PC-9 (cell line): ENCODE measurements around the gene RAB3C. TPM values are rescaled to one million over a fixed set of nuclear protein-coding genes. Genes with fewer than 3 reads are reported as not detected.
"Not testable (repeated sequence)": the region's sequence is repeated elsewhere in the genome, so short reads cannot be mapped to it uniquely, and the experiment has no call there.

Experiments used
- BruUV-seq: library from RNA; stranded (reverse); fragments of 400-500 nt; replicated peaks from 2 replicates; lab custom pipeline; 2021; lab: Mats Ljungman, UMichigan
- CTCF ChIA-PET: fragments of 300-600 bp; sonication (Branson Sonifier 250); formaldehyde crosslinking; loops from one replicate; lab custom pipeline; 2022; ENCODE audit warnings: antibody characterized with exemption; lab: Charles Lee
- POLR2A ChIA-PET: fragments of 300-600 bp; sonication (Branson Sonifier 250); formaldehyde crosslinking; loops from one replicate; lab custom pipeline; 2022; ENCODE audit warnings: antibody characterized with exemption; ENCODE audit not compliant: unreplicated experiment; lab: Charles Lee
- DNase-seq, 2 experiments: peaks; one replicate each; pipeline versions ENCODE4 v3.0.0 to v3.0.0-alpha.2; 2015 to 2022; ENCODE audit warnings: mixed read lengths in 1 of 2
- H2AFZ ChIP-seq: fragments of 200-600 bp; sonication (generic); 2 replicates; pipeline ENCODE4 v1.8.1; 2017; ENCODE audit warnings: antibody characterized with exemption
- H3F3A ChIP-seq: fragments of 200-600 bp; sonication (generic); 2 replicates; pipeline ENCODE4 v1.8.1; 2017; ENCODE audit warnings: antibody characterized with exemption, mild to moderate bottlenecking, low read depth; ENCODE audit not compliant: insufficient read depth
- H3K27ac ChIP-seq: fragments of 200-600 bp; sonication (generic); 2 replicates; pipeline ENCODE4 v1.6.1; 2016; ENCODE audit warnings: mixed run types
- H3K27me3 ChIP-seq: fragments of 200-600 bp; sonication (generic); 2 replicates; pipeline ENCODE4 v1.6.1; 2016; ENCODE audit warnings: low read depth, mixed run types; ENCODE audit not compliant: insufficient read depth
- H3K36me3 ChIP-seq: fragments of 200-600 bp; sonication (generic); 2 replicates; pipeline ENCODE4 v1.6.1; 2016; ENCODE audit warnings: low read depth, mixed run types
- H3K4me1 ChIP-seq: fragments of 200-600 bp; sonication (generic); replicated peaks from 2 replicates; pipeline ENCODE4 v1.6.1; 2016; ENCODE audit warnings: mixed run types; ENCODE audit not compliant: insufficient read depth
- H3K4me2 ChIP-seq: fragments of 200-600 bp; sonication (generic); 2 replicates; pipeline ENCODE4 v1.6.1; 2017; ENCODE audit warnings: mixed run types
- H3K4me3 ChIP-seq: fragments of 200-600 bp; sonication (generic); 2 replicates; pipeline ENCODE4 v1.6.1; 2016; ENCODE audit warnings: mixed run types
- H3K79me2 ChIP-seq: fragments of 200-600 bp; sonication (generic); 2 replicates; pipeline ENCODE4 v1.6.1; 2017; ENCODE audit warnings: low read depth, mixed run types
- H3K9me2 ChIP-seq: fragments of 200-600 bp; sonication (generic); 2 replicates; pipeline ENCODE4 v1.8.1; 2017; ENCODE audit warnings: mild to moderate bottlenecking; ENCODE audit not compliant: insufficient read depth
- H3K9me3 ChIP-seq: fragments of 200-600 bp; sonication (generic); 2 replicates; pipeline ENCODE4 v1.8.1; 2016; ENCODE audit warnings: low read depth; ENCODE audit not compliant: insufficient read depth
- H4K20me1 ChIP-seq: fragments of 200-600 bp; sonication (generic); 2 replicates; pipeline ENCODE4 v1.8.1; 2017; ENCODE audit not compliant: insufficient read depth
- CTCF ChIP-seq: fragments of 200-600 bp; sonication (generic); conservative IDR thresholded peaks from 2 replicates; pipeline ENCODE4 v1.6.1; 2017; ENCODE audit warnings: mixed run types, antibody characterized with exemption, mild to moderate bottlenecking, moderate library complexity
- EZH2 ChIP-seq: fragments of 200-600 bp; sonication (generic); IDR thresholded peaks from 2 replicates; pipeline ENCODE4 v1.8.0; 2017; ENCODE audit warnings: antibody characterized with exemption, low read depth
- intact Hi-C: fragments of 100-400 bp; cut with micrococcal nuclease; formaldehyde crosslinking; loops from one replicate; pipeline ENCODE4 v1.10.0; 2022; ENCODE audit not compliant: unreplicated experiment
- total RNA-seq: library from RNA; stranded (reverse); gene quantifications from 2 replicates; pipeline ENCODE4 v1.2.3, GENCODE V29; 2021

The RAB3C gene
- total RNA-seq, 1 experiment from 2014 or later, result not detected

GRCh38 chr5:58708456-58708855, 125.6 kb downstream of the RAB3C start:
- ChIA-PET CTCF (no interaction called here), POLR2A (no interaction called here)
- TF ChIP-seq CTCF (no peak), EZH2 (no peak)
- Histone ChIP-seq H3K4me2 (no peak overlapping the region), H3K36me3 (no peaks in the 10 kb centered on the region), H2AFZ (no peak overlapping the region), H3F3A (no peaks in the 10 kb centered on the region), H3K9me2 (no peaks in the 10 kb centered on the region), H3K9me3 (no peaks in the 10 kb centered on the region), H3K79me2 (no peaks in the 10 kb centered on the region), H3K4me3 (no peak overlapping the region), H3K27me3 (no peaks in the 10 kb centered on the region), H3K27ac (no peak overlapping the region), H3K4me1 (no peaks in the 10 kb centered on the region), H4K20me1 (no peaks in the 10 kb centered on the region)
- BruUV-seq, result no TSS peak
- intact Hi-C loops, result no loop called here
- DNase-seq, result no peak

- POLR2A ChIA-PET, CTCF ChIA-PET: not testable (repeated sequence)
These were observed 127.5 kb downstream of the RAB3C start for GRCh38 chr5:58710425-58710824.

GRCh38 chr5:58710871-58711270, 128.0 kb downstream of the RAB3C start:
- DNase-seq, result no peak
- no peaks in the 10 kb centered on the region for H3K9me3 ChIP-seq
- TF ChIP-seq EZH2, result no peak
- no peak for TF ChIP-seq CTCF
- no peaks in the 10 kb centered on the region for H4K20me1 ChIP-seq
- no peaks in the 10 kb centered on the region for H3F3A ChIP-seq
- H3K27me3 ChIP-seq, result no peaks in the 10 kb centered on the region
- no peak overlapping the region for H2AFZ ChIP-seq
- BruUV-seq, result no TSS peak
- intact Hi-C loops, result no loop called here
- H3K9me2 ChIP-seq, result no peaks in the 10 kb centered on the region
- POLR2A ChIA-PET, result no interaction called here
- no peaks in the 10 kb centered on the region for H3K79me2 ChIP-seq
- no peak overlapping the region for H3K27ac ChIP-seq
- H3K4me1 ChIP-seq, result no peaks in the 10 kb centered on the region
- no peaks in the 10 kb centered on the region for H3K36me3 ChIP-seq
- no peak overlapping the region for H3K4me2 ChIP-seq
- CTCF ChIA-PET, result no interaction called here
- no peak overlapping the region for H3K4me3 ChIP-seq

More at GRCh38 chr5:58710425-58710824, 127.5 kb downstream of the RAB3C start:
- H3K27ac ChIP-seq, H2AFZ ChIP-seq, H3K4me1 ChIP-seq, H3K79me2 ChIP-seq, H3K4me3 ChIP-seq, DNase-seq, H3K9me3 ChIP-seq, intact Hi-C loops, H3K9me2 ChIP-seq, H3K27me3 ChIP-seq, H3K36me3 ChIP-seq, H4K20me1 ChIP-seq, H3K4me2 ChIP-seq, H3F3A ChIP-seq, BruUV-seq: not testable (repeated sequence)

- Histone ChIP-seq H3K79me2 (no peaks in the 10 kb centered on the region), H4K20me1 (no peaks in the 10 kb centered on the region), H3K9me2 (no peaks in the 10 kb centered on the region), H3K36me3 (no peaks in the 10 kb centered on the region), H3K27ac (no peak overlapping the region), H3K4me3 (no peak overlapping the region), H3K4me1 (no peaks in the 10 kb centered on the region), H2AFZ (no peak overlapping the region), H3K27me3 (no peaks in the 10 kb centered on the region), H3F3A (no peaks in the 10 kb centered on the region), H3K4me2 (no peak overlapping the region), H3K9me3 (no peaks in the 10 kb centered on the region)
- ChIA-PET CTCF (no interaction called here), POLR2A (no interaction called here)
- TF ChIP-seq EZH2, result no peak
- TF ChIP-seq CTCF, result no peak
- no TSS peak for BruUV-seq
- intact Hi-C loops, result no loop called here
- DNase-seq, result no peak
These were observed 129.1 kb downstream of the RAB3C start for GRCh38 chr5:58711965-58712364.
